Fibroblast of peridontal ligament (primary cell): ENCODE measurements around the gene DEDD2.
A peak's percentile ranks its signal among the peaks of the same experiment; 100 is the strongest.

Experiments
- DNase-seq: peaks from one replicate; pipeline ENCODE4 v3.0.0-alpha.2; 2010; ENCODE audit errors: extremely low read depth

DEDD2 gene

GRCh38 chr19:42248270-42249148 is 31.0 kb upstream of the DEDD2 start:
- no peak for DNase-seq

DNA sequence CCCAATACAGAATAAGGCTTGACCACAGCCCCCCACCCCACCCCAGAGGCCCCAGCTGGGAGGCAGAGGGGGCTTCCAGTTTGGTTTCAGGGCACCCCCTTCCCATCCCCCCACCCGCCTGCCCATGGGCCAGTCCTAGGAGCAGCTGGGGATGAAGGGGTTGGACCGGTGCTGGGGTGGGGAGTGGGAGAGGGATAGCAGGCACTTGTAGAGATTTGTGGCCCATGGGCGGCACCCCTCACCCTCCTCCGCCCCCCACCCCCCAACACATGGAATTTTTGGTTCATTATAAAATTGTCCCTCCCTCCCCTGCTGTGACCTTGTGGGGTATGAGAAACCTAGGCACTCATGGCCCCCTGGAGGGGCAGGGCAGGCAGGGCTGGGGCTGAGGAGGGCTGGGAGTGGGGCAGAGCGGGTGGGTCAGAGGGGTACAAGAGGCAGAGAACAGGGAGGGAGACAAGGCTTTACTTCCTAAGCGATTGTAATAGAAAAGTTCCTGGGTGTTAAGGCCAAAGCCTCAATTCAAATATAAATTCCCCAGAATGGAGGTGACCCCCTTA is 30.2 kb upstream of the DEDD2 start:
- no peak for DNase-seq

DNA sequence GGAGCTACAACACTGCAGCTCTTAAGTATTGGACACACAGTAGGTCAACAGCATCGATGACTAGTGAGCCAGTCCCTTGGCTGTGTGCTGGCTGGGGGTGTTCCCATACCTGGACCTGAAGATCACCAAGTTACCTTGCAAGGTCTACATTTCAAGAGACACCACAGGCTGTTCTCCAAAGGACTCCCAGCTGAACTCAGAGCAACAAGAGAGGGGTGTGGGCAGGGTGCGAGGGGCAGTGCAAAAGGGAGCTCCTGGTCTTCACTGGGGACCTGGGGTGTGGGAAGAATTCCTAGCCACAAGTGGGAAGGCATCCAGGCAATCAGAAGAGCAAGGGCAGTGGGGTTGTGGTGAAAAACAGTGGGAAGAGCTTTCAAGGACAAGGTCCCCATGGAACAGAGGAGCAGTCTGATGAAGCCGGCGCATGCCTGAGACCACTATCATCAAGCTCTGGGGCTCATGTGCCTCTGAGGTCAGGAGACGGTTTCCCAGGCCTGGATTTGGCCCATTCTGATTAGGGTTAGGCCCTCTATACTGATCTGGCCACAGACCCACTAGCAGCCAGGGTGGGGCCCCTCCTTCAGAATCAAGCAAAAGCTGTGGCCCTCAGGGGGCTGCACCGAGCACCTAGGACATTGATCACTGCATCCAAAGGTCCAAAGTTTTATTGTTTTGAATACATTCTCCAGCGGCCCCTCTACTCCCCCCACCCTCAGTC is 29.6 kb upstream of the DEDD2 start:
- peak; percentile 65 for DNase-seq

GRCh38 chr19:42246143-42246921 is 28.9 kb upstream of the DEDD2 start:
- peak; percentile 84 for DNase-seq

- DNase-seq = no peak
Observed at GRCh38 chr19:42245231-42245630, 27.8 kb upstream of the DEDD2 start.

- DNase-seq = peak; percentile 91
Observed at GRCh38 chr19:42244347-42245220, 27.1 kb upstream of the DEDD2 start.

DNA sequence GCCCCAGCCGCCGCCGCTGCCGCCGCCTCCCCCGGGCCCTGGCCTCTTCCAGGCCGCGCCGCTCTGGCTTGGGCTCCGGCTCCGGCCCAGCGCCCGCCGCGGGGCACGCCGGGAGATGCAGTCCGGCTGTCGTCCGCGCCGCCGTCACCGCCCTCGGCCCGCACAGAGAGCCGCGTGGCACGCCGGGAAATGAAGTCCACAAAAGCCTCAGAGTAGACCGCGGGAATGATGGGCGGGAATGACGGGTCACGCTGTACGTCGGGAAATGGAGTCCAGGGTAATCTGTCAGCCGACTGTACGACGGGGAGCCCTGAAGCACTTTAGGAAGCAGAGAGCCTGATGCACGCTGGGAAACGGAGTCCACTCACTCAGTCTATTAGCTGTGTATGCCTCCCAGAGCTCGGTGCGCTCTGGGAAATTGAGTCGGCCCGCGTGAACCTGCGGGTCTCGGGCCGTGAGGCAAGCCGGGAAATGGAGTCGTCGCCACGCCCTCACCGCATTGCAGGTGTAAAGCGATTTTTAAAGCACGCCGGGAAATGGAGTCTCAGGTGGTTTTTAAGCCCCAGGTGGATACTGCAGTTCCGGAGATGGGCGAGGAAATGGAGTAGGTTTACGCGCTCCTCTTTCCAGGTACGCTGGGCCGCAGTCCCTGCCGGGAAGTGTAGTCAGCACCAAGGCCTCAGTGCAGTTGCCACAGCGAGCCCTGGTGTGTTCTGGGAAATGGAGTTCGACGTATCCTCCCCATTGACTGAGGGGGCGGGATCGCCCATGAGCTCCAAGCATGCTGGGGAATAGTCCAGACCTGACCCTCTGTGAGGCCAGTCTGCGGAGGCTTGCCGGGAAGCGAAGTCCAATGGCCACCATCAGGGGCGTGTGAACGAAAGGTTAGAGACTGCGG is 25.3 kb upstream of the DEDD2 start, which contains the start of gene GSK3A:
Gene GSK3A (minus strand): TSS at position 91 of the 898 bp plus-strand sequence. CDS start 137 bp downstream, outside the sequence.
- peak; percentile 99 for DNase-seq

DNA sequence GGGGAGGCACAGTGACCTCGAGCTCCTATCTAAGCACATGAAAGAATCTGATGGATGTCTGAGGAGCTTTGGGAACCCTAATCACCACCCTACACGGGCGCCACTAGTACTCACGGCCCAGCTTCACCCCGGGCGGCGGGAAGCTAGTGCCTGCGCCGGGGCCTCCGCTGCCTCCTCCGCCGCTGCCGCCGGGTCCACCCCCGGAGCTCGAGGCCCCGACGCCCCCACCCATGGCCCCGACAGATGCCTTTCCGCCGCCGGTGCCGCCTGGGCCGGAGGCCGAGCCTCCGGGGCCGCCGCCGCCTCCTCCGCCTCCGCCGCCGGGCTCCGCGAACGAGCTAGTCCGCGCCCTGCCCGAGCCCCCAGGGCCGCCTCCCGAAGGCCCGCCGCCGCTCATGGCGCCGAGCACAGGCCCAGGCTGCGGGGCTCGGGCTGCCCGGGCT is 24.6 kb upstream of the DEDD2 start:
- DNase-seq = no peak

GRCh38 chr19:42241279-42241678 is 23.8 kb upstream of the DEDD2 start:
- DNase-seq = no peak

DNA sequence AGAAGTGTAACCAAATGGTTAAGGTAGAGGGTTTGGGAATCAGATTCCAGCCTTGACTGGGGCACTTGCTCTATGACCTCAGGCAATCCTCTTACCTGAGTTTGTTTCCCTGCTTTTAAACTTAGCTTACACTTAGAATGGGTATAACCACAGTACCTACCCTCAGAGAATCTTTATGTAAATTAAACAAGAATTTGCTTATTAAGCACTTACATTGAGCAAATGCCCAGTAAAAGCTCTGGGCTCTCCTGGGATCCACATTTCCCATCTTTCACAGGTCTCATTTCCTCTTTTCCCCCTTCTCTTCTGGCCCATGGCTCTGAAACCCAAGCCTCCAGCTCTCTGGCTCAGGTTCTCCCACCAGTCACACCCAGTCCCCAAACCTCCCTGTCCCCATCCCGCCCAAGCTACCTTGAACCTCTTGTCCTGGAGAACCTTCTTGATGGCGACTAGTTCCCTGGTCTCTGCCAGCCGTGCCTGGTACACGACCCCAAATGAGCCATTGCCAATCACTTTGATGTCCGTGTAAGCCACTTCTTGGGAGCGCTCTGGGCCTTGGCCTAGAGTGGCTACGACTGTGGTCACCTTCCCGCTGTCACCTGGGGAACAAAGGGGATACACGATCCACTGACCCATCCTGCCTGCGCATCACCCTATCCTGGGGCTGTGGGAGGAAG is 22.2 kb upstream of the DEDD2 start:
- no peak for DNase-seq

DNA sequence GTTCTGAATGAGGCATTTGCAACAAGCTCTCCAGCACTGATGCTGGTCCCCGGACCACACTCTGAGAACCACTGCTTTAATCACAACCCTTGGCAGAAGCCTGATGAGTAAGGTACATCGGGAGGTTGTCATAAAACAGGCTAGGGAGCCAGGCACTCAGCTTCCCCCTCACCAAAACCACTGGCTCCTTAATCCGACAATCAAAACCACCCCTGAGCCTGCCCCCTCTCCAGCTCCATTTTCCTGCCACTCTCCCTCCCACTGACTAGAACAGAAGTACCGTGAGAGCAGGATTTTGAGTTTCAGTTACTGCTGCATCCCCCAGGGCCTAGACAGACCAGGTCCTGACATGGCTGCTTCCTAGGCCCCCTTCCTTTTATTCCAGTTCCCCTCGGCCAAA is 17.7 kb upstream of the DEDD2 start:
- no peak for DNase-seq

GRCh38 chr19:42234364-42234763 is 16.9 kb upstream of the DEDD2 start:
- DNase-seq = no peak

DNA sequence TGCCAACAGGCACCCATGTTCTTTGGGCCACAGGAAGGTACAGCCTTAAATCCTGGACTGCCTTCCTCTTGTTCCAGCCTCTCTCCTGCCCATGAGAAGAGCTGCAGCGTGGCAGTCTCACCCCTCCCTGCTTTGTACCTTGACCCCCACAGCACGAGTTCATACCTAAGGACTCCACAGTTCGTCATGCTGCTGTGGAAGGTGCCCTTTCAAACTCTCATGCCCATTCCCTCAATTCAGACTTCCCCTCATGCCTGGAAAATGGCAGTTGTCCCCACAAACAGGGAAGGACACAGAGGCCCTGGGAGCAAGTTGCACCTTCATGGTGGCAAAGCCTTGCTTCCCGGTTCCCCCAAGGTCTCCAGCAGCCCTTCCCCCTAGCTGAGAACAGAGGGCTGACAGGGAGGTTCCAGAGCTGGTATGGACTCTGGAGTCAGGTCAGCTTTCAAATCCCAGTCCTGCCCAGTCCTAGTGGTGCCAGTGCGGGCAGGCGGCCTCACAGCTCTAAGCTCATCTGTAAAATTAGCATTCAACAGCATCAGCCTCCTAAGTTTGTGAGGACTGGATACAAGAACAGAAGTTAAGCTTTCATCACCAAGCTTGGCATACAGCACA is 16.3 kb upstream of the DEDD2 start:
- no peak for DNase-seq

GRCh38 chr19:42233106-42233505 is 15.6 kb upstream of the DEDD2 start:
- DNase-seq = no peak

- no peak for DNase-seq
Observed at GRCh38 chr19:42232435-42232834, 15.0 kb upstream of the DEDD2 start.

GRCh38 chr19:42230571-42230970 is 13.1 kb upstream of the DEDD2 start:
- DNase-seq = no peak

DNA sequence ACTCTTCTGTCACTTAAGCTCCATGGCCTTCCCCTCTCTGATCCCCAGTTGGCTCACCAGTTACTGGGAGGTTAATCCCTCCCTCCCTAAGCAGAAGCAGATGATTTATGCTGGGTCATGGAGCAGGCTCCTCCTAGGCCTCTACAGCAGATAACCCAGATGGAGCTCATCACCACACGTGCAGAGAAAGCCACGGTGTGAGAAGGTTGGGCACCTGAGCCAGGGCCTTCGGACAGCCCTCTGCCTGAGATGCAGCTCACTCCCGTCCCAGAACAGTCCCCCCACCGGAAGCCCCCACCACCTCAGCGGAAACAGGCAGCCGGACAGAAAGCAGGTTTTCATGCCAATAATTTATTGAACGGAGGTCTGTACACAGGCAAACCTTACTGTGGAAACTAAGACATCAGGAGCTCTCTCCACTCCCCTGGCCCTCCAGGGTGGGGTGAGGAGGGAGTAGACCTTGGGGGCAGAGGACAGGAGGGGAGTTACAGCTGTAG is 12.4 kb upstream of the DEDD2 start:
- peak; percentile 42 for DNase-seq

DNA sequence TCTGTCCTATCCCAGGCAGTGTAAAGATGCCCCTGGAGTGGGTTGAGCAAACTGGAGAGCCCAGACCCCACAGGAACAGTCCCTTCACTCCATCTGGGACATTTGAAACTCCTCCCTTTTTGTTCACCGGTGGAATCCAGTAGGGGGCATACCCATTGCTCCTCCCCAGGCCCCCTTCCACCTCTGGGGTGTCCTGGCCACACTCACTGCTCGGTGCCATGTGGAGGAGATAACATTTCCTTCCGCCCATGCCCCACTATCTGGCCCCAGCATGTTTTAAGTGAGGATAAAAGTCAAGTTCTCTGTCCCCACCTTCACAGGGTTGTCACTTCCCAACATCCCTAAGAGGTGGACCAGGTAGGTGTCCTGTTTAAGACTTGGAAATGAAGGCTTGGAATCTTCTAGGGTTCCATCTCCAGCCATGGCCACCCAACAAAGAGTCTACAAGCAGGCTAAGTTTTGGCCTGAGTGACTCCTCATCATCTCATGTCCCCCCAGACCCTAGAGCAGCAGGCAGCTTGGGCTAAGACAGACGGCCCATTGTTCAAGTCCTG is 11.9 kb upstream of the DEDD2 start:
- no peak for DNase-seq
